Ishikawa (cell line): ENCODE results near the gene TBPL1.

Experiments
- EP300 ChIP-seq: IDR thresholded peaks from 2 replicates; pipeline ENCODE4 v1.6.1; 2012; ENCODE audit warnings: borderline replicate concordance
- FOXM1 ChIP-seq: IDR thresholded peaks from 2 replicates; pipeline ENCODE4 v1.6.1; 2012; ENCODE audit warnings: low read depth, borderline replicate concordance
- RAD21 ChIP-seq: IDR thresholded peaks from 2 replicates; pipeline ENCODE4 v1.6.1; 2012; ENCODE audit warnings: low read depth
- TAF1 ChIP-seq: IDR thresholded peaks from 2 replicates; pipeline ENCODE4 v1.6.1; 2012; ENCODE audit warnings: low read depth, mild to moderate bottlenecking
- YY1 ChIP-seq: IDR thresholded peaks from 2 replicates; pipeline ENCODE4 v1.6.1; 2012; ENCODE audit warnings: low read depth
- TF ChIP-seq, protein P1 (sequence below): IDR thresholded peaks from 2 replicates; pipeline ENCODE4 v1.6.1; 2012; ENCODE audit warnings: low read depth, mild to moderate bottlenecking
- TF ChIP-seq, protein P2 (sequence below): IDR thresholded peaks from 2 replicates; pipeline ENCODE4 v1.6.1; 2012
- TF ChIP-seq, protein P3 (sequence below): IDR thresholded peaks from 2 replicates; pipeline ENCODE4 v1.6.1; 2012

DNA sequence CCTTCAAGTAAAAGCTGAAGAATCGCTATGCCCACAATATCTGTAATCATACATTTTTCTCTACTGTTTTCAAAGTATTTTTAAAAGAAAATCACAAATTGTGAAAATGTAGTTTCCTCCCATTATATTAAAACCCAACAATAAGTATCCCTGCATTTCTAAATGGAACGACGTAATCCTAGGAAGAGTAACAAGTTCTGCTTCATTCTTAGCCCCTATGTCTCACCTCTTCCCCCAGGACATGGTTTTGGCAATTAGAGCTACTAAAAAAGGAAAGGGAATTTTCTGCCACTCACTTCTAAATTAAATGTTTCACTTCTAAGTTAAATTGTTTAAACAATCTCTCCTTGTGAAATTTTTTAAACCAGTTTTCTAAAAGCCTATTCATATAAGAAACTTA lies 47.4 kb downstream of the TBPL1 start:
- TF ChIP-seq, protein P1, sequence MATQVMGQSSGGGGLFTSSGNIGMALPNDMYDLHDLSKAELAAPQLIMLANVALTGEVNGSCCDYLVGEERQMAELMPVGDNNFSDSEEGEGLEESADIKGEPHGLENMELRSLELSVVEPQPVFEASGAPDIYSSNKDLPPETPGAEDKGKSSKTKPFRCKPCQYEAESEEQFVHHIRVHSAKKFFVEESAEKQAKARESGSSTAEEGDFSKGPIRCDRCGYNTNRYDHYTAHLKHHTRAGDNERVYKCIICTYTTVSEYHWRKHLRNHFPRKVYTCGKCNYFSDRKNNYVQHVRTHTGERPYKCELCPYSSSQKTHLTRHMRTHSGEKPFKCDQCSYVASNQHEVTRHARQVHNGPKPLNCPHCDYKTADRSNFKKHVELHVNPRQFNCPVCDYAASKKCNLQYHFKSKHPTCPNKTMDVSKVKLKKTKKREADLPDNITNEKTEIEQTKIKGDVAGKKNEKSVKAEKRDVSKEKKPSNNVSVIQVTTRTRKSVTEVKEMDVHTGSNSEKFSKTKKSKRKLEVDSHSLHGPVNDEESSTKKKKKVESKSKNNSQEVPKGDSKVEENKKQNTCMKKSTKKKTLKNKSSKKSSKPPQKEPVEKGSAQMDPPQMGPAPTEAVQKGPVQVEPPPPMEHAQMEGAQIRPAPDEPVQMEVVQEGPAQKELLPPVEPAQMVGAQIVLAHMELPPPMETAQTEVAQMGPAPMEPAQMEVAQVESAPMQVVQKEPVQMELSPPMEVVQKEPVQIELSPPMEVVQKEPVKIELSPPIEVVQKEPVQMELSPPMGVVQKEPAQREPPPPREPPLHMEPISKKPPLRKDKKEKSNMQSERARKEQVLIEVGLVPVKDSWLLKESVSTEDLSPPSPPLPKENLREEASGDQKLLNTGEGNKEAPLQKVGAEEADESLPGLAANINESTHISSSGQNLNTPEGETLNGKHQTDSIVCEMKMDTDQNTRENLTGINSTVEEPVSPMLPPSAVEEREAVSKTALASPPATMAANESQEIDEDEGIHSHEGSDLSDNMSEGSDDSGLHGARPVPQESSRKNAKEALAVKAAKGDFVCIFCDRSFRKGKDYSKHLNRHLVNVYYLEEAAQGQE = no peak
- no peak for TF ChIP-seq FOXM1
- TF ChIP-seq, protein P2, sequence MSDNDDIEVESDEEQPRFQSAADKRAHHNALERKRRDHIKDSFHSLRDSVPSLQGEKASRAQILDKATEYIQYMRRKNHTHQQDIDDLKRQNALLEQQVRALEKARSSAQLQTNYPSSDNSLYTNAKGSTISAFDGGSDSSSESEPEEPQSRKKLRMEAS = no peak
- TF ChIP-seq YY1 = no peak
- no peak for TF ChIP-seq EP300
- TF ChIP-seq, protein P3, sequence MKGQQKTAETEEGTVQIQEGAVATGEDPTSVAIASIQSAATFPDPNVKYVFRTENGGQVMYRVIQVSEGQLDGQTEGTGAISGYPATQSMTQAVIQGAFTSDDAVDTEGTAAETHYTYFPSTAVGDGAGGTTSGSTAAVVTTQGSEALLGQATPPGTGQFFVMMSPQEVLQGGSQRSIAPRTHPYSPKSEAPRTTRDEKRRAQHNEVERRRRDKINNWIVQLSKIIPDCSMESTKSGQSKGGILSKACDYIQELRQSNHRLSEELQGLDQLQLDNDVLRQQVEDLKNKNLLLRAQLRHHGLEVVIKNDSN = no peak
- no peak for TF ChIP-seq TAF1
- no peak for TF ChIP-seq RAD21
